ENCODE measurements around the gene UBE2L6.

DNA sequence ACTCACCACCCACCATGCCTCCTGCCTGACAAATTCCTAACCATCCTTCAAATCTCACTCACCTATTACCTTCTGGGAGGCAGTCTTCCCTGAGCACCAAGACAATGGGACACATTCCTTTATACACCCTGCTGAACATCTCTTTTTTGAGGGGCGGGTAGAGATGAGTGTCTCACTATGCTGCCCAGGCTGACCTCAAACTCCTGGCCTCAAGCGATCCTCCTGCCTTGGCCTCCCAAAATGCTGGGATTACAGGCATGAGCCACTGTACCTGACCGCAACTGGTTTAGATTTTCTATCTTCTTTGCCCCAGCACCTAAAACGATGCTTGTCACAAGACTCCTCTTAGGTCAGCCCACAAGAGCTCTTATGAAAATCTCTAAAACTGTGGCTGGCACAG, 44.1 kb downstream of the UBE2L6 start:
- TF ChIP-seq SP1 (IDR thresholded peaks at IDR 0.05) (no peak), GABPA (IDR thresholded peaks at IDR 0.05 in 1 of 2, conservative IDR thresholded peaks at IDR 0.05 in 1 of 2) (no peak), TAF1 (conservative IDR thresholded peaks at IDR 0.05) (no peak), JUND (IDR thresholded peaks at IDR 0.05) (no peak), EGR1 (IDR thresholded peaks at IDR 0.05; ENCODE audit: low read depth in 2 of 2) (no peak), YY1 (IDR thresholded peaks at IDR 0.05) (no peak)
- TF ChIP-seq, protein P1, sequence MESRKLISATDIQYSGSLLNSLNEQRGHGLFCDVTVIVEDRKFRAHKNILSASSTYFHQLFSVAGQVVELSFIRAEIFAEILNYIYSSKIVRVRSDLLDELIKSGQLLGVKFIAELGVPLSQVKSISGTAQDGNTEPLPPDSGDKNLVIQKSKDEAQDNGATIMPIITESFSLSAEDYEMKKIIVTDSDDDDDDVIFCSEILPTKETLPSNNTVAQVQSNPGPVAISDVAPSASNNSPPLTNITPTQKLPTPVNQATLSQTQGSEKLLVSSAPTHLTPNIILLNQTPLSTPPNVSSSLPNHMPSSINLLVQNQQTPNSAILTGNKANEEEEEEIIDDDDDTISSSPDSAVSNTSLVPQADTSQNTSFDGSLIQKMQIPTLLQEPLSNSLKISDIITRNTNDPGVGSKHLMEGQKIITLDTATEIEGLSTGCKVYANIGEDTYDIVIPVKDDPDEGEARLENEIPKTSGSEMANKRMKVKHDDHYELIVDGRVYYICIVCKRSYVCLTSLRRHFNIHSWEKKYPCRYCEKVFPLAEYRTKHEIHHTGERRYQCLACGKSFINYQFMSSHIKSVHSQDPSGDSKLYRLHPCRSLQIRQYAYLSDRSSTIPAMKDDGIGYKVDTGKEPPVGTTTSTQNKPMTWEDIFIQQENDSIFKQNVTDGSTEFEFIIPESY (IDR thresholded peaks at IDR 0.05), result no peak
- TF ChIP-seq, protein P2, sequence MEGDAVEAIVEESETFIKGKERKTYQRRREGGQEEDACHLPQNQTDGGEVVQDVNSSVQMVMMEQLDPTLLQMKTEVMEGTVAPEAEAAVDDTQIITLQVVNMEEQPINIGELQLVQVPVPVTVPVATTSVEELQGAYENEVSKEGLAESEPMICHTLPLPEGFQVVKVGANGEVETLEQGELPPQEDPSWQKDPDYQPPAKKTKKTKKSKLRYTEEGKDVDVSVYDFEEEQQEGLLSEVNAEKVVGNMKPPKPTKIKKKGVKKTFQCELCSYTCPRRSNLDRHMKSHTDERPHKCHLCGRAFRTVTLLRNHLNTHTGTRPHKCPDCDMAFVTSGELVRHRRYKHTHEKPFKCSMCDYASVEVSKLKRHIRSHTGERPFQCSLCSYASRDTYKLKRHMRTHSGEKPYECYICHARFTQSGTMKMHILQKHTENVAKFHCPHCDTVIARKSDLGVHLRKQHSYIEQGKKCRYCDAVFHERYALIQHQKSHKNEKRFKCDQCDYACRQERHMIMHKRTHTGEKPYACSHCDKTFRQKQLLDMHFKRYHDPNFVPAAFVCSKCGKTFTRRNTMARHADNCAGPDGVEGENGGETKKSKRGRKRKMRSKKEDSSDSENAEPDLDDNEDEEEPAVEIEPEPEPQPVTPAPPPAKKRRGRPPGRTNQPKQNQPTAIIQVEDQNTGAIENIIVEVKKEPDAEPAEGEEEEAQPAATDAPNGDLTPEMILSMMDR (IDR thresholded peaks at IDR 0.05; ENCODE audit: low read depth, low read length, missing input control), result no peak
- TF ChIP-seq, protein P3, sequence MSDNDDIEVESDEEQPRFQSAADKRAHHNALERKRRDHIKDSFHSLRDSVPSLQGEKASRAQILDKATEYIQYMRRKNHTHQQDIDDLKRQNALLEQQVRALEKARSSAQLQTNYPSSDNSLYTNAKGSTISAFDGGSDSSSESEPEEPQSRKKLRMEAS (IDR thresholded peaks at IDR 0.05), result no peak

Data from liver (tissue), 3 donors.